H1 (cell line): ENCODE measurements around the gene ARL6IP4. TPM values are rescaled to one million over a fixed set of nuclear protein-coding genes. Genes with fewer than 3 reads are reported as not detected.

Experiments used
- JUN ChIP-seq: IDR thresholded peaks from 2 replicates; pipeline ENCODE4 v1.6.1; 2011; ENCODE audit warnings: low read depth, mild to moderate bottlenecking, improper control_type of control experiment, low read length
- polyA plus RNA-seq, 7 experiments: library from polyadenylated mRNA; depleted of rRNA in 3 of 7; stranded (reverse) in 5 of 7; unstranded in 2 of 7; fragments of >200 nt in 5 of 7; fragments of 200-250 nt in 2 of 7; gene quantifications; 1 replicate in 5 of 7; 2 replicates in 1 of 7; 4 replicates in 1 of 7; pipeline versions ENCODE4 v1.2.1 to v1.2.3, GENCODE V29; 2011 to 2013; ENCODE audit warnings: missing spikeins in 2 of 7, mixed read lengths in 2 of 7
- total RNA-seq: library from RNA; stranded (reverse); fragmentation: NEBNext Ultra II Directional; extraction: Animal tissue kit (Norgen Biotek cat#: 25700); gene quantifications from 2 replicates; pipeline ENCODE4 v1.2.1, GENCODE V29; 2021

Gene ARL6IP4
- total and polyA plus RNA-seq, 2 of the 8 experiments (the other 6 are each of a cell fraction or from before 2014, with no cell fraction given), result 76.4 to 109 TPM

- no peak for TF ChIP-seq JUN
Measured at GRCh38 chr12:122976648-122976975, 3.9 kb upstream of the ARL6IP4 start (continued).
